NCI-H128 (cell line): ENCODE data around the gene GPR42.

Experiments
- DNase-seq: peaks from one replicate; lab custom pipeline; 2025; ENCODE audit not compliant: unreplicated experiment; lab: John Stamatoyannopoulos, UW

Gene GPR42

GRCh38 chr19:35417713-35418534 is 47.1 kb downstream of the GPR42 start:
- DNase-seq: no peak

- no peak for DNase-seq
These were observed 48.2 kb downstream of the GPR42 start for GRCh38 chr19:35419046-35419445.

- DNase-seq: no peak
These were observed 48.9 kb downstream of the GPR42 start for GRCh38 chr19:35419805-35420204.

GRCh38 chr19:35421362-35421761 is 50.5 kb downstream of the GPR42 start:
- no peak for DNase-seq
